H9 (cell line): ENCODE measurements around the gene NAA35. TPM values are rescaled to one million over a fixed set of nuclear protein-coding genes. Genes with fewer than 3 reads are reported as not detected.

Experiments used
- DNase-seq: peaks from one replicate; pipeline ENCODE4 v3.0.0-alpha.2; 2017
- H2AFZ ChIP-seq: one replicate; pipeline ENCODE4 v1.6.1; 2013; ENCODE audit warnings: mild to moderate bottlenecking, low read length, control low read depth, moderate library complexity
- H2AK5ac ChIP-seq: 2 replicates; pipeline ENCODE4 v1.6.1; 2013; ENCODE audit warnings: low read length, control low read depth, mixed read lengths; ENCODE audit not compliant: insufficient read length
- H2BK120ac ChIP-seq: one replicate; pipeline ENCODE4 v1.6.1; 2013; ENCODE audit warnings: low read depth, mild to moderate bottlenecking, low read length, control low read depth, inconsistent platforms; ENCODE audit not compliant: poor library complexity, severe bottlenecking
- H2BK12ac ChIP-seq: 2 replicates; pipeline ENCODE4 v1.6.1; 2013; ENCODE audit warnings: low read length, control low read depth, mixed read lengths, low read depth; ENCODE audit not compliant: insufficient read length
- H2BK15ac ChIP-seq: 2 replicates; pipeline ENCODE4 v1.6.1; 2013; ENCODE audit warnings: low read depth, low read length, control low read depth
- H2BK20ac ChIP-seq: one replicate; pipeline ENCODE4 v1.6.1; 2013; ENCODE audit warnings: low read depth, mild to moderate bottlenecking, low read length, control low read depth, inconsistent platforms; ENCODE audit not compliant: poor library complexity, severe bottlenecking
- H2BK5ac ChIP-seq: 2 replicates; pipeline ENCODE4 v1.6.1; 2013; ENCODE audit warnings: low read length, control low read depth, mixed read lengths; ENCODE audit not compliant: insufficient read length
- H3K14ac ChIP-seq: 2 replicates; pipeline ENCODE4 v1.6.1; 2013; ENCODE audit warnings: low read length, control low read depth; ENCODE audit not compliant: insufficient read depth
- H3K18ac ChIP-seq: 2 replicates; pipeline ENCODE4 v1.6.1; 2013; ENCODE audit warnings: low read depth, mild to moderate bottlenecking, mixed read lengths, low read length, control low read depth; ENCODE audit not compliant: insufficient read length
- H3K23ac ChIP-seq: 2 replicates; pipeline ENCODE4 v1.6.1; 2013; ENCODE audit warnings: low read length, control low read depth, mixed read lengths, low read depth; ENCODE audit not compliant: insufficient read length
- H3K23me2 ChIP-seq: 2 replicates; pipeline ENCODE4 v1.6.1; 2013; ENCODE audit warnings: low read depth, mild to moderate bottlenecking, mixed read lengths, low read length, control low read depth; ENCODE audit not compliant: insufficient read length, poor library complexity, severe bottlenecking
- H3K27ac ChIP-seq: 2 replicates; pipeline ENCODE4 v1.5.1; 2013; ENCODE audit warnings: low read length, control low read depth, mixed read lengths, low read depth; ENCODE audit not compliant: insufficient read length
- H3K27me3 ChIP-seq: 2 replicates; pipeline ENCODE4 v1.6.1; 2013; ENCODE audit warnings: low read length, control low read depth, inconsistent platforms; ENCODE audit not compliant: insufficient read depth
- H3K4ac ChIP-seq: 2 replicates; pipeline ENCODE4 v1.6.1; 2013; ENCODE audit warnings: low read depth, mild to moderate bottlenecking, control low read depth, inconsistent platforms, low read length, moderate library complexity
- H3K4me1 ChIP-seq: 2 replicates; pipeline ENCODE4 v1.6.1; 2013; ENCODE audit warnings: low read length, control low read depth, inconsistent platforms; ENCODE audit not compliant: insufficient read depth
- H3K4me2 ChIP-seq: 2 replicates; pipeline ENCODE4 v1.6.1; 2013; ENCODE audit warnings: low read length, control low read depth, mixed read lengths; ENCODE audit not compliant: insufficient read length, insufficient read depth
- H3K56ac ChIP-seq: 2 replicates; pipeline ENCODE4 v1.6.1; 2013; ENCODE audit warnings: low read depth, mild to moderate bottlenecking, mixed read lengths, low read length, control low read depth; ENCODE audit not compliant: insufficient read length
- H3K79me1 ChIP-seq: 2 replicates; pipeline ENCODE4 v1.6.1; 2013; ENCODE audit warnings: low read depth, mild to moderate bottlenecking, moderate library complexity, low read length, control low read depth, inconsistent platforms; ENCODE audit not compliant: insufficient read depth, poor library complexity, severe bottlenecking
- H3K79me2 ChIP-seq: 2 replicates; pipeline ENCODE4 v1.6.1; 2013; ENCODE audit warnings: low read length, control low read depth, inconsistent platforms; ENCODE audit not compliant: insufficient read depth
- H3K9ac ChIP-seq: 2 replicates; pipeline ENCODE4 v1.6.1; 2013; ENCODE audit warnings: low read length, control low read depth, mixed read lengths; ENCODE audit not compliant: insufficient read length; ENCODE audit errors: extremely low read depth
- H3K9me3 ChIP-seq: one replicate; pipeline ENCODE4 v1.6.1; 2013; ENCODE audit warnings: low read depth, low read length, inconsistent platforms; ENCODE audit not compliant: control insufficient read depth
- H3T11ph ChIP-seq: one replicate; pipeline ENCODE4 v1.6.1; 2013; ENCODE audit warnings: mild to moderate bottlenecking, low read length, control low read depth, inconsistent platforms
- H4K20me1 ChIP-seq: one replicate; pipeline ENCODE4 v1.6.1; 2013; ENCODE audit not compliant: control insufficient read depth, insufficient read length, insufficient read depth
- H4K5ac ChIP-seq: 2 replicates; pipeline ENCODE4 v1.6.1; 2013; ENCODE audit warnings: low read depth, mild to moderate bottlenecking, mixed read lengths, low read length, control low read depth; ENCODE audit not compliant: insufficient read length
- H4K8ac ChIP-seq: replicated peaks from 2 replicates; pipeline ENCODE4 v1.6.1; 2013; ENCODE audit warnings: low read length, control low read depth, mixed read lengths, low read depth; ENCODE audit not compliant: insufficient read length
- H4K91ac ChIP-seq: 2 replicates; pipeline ENCODE4 v1.6.1; 2013; ENCODE audit warnings: low read depth, mild to moderate bottlenecking, moderate library complexity, mixed read lengths, low read length, control low read depth; ENCODE audit not compliant: insufficient read length
- H3K27ac Mint-ChIP-seq, 3 experiments: 2 replicates in 2 of 3; 3 replicates in 1 of 3; pipeline ENCODE4 v1.8.0; 2020 to 2021; ENCODE audit warnings: mixed read lengths in 3 of 3, mild to moderate bottlenecking in 1 of 3, moderate library complexity in 1 of 3
- H3K27me3 Mint-ChIP-seq: 2 replicates; pipeline ENCODE4 v1.8.0; 2021; ENCODE audit warnings: low read depth, mild to moderate bottlenecking, moderate library complexity, mixed read lengths
- H3K36me3 Mint-ChIP-seq, 3 experiments: 2 replicates in 2 of 3; 3 replicates in 1 of 3; pipeline ENCODE4 v1.8.0; 2020 to 2021; ENCODE audit warnings: low read depth in 3 of 3, mixed read lengths in 3 of 3; ENCODE audit not compliant: insufficient read depth in 1 of 3
- H3K4me1 Mint-ChIP-seq, 2 experiments: 2 replicates each; pipeline ENCODE4 v1.8.0; 2020; ENCODE audit warnings: mixed read lengths in 2 of 2
- H3K4me3 Mint-ChIP-seq, 2 experiments: 2 replicates in 1 of 2; 3 replicates in 1 of 2; pipeline ENCODE4 v1.8.0; 2020 to 2021; ENCODE audit warnings: mild to moderate bottlenecking in 2 of 2, mixed read lengths in 2 of 2, moderate library complexity in 1 of 2
- H3K9me3 Mint-ChIP-seq, 2 experiments: 2 replicates in 1 of 2; 3 replicates in 1 of 2; pipeline ENCODE4 v1.8.0; 2020; ENCODE audit warnings: mild to moderate bottlenecking in 2 of 2, mixed read lengths in 2 of 2, moderate library complexity in 1 of 2
- WGBS: extraction: QIAGEN DNeasy Blood & Tissue Kit; methylation state at CpG from one replicate; pipeline ENCODE4 v1.1.7; 2013; ENCODE audit warnings: missing lambda C conversion rate, low lambda C conversion rate, mixed read lengths; ENCODE audit not compliant: insufficient read length; ENCODE audit errors: extremely low coverage; 5-methylcytosine and 5-hydroxymethylcytosine counted together
- total RNA-seq: library from RNA; stranded (reverse); gene quantifications from 2 replicates; pipeline ENCODE4 v1.2.1, GENCODE V29; 2021
- TF ChIP-seq, protein P1 (sequence below): fragments of 200-600 bp; sonication (generic); conservative IDR thresholded peaks from 3 replicates; pipeline ENCODE4 v1.8.0; 2021; ENCODE audit warnings: antibody characterized with exemption, mild to moderate bottlenecking

The NAA35 gene
- total RNA-seq, 1 experiment from 2014 or later = 38.6 TPM

- Histone ChIP-seq H2BK5ac (no peak overlapping the region), H2AK5ac (no peak overlapping the region), H3K4ac (no peak overlapping the region), H4K8ac (no peak overlapping the region), H3K27ac (no peak overlapping the region), H2BK12ac (no peak overlapping the region), H3K27me3 (no peaks in the 10 kb centered on the region), H4K20me1 (no peaks in the 10 kb centered on the region), H3K9me3 (no peaks in the 10 kb centered on the region), H3K14ac (no peak overlapping the region), H3K23me2 (no peaks in the 10 kb centered on the region), H3K79me2 (no peaks in the 10 kb centered on the region), H3K23ac (no peak overlapping the region), H2BK15ac (no peak overlapping the region), H3K56ac (no peak overlapping the region), H2BK20ac (no peak overlapping the region), H4K91ac (no peak overlapping the region), H4K5ac (no peak overlapping the region), H3K18ac (no peak overlapping the region), H3K9ac (no peak overlapping the region), H3K4me1 (no peaks in the 10 kb centered on the region), H3K79me1 (peaks cover 2% of the 10 kb centered on the region), H2BK120ac (no peak overlapping the region), H3T11ph (no peak overlapping the region), H2AFZ (no peak overlapping the region), H3K4me2 (no peak overlapping the region)
- no peak overlapping the region for H3K27ac Mint-ChIP-seq
- no peaks in the 10 kb centered on the region for H3K9me3 Mint-ChIP-seq
- no peaks in the 10 kb centered on the region for H3K4me1 Mint-ChIP-seq
- no peak for DNase-seq
- H3K4me3 Mint-ChIP-seq = no peak overlapping the region
- H3K36me3 Mint-ChIP-seq = peaks cover 17 to 73% (median 45%) of the 10 kb centered on the region in 3 experiments; a peak in 6 of 7 replicates
- H3K27me3 Mint-ChIP-seq = no peaks in the 10 kb centered on the region
- TF ChIP-seq, protein P1, sequence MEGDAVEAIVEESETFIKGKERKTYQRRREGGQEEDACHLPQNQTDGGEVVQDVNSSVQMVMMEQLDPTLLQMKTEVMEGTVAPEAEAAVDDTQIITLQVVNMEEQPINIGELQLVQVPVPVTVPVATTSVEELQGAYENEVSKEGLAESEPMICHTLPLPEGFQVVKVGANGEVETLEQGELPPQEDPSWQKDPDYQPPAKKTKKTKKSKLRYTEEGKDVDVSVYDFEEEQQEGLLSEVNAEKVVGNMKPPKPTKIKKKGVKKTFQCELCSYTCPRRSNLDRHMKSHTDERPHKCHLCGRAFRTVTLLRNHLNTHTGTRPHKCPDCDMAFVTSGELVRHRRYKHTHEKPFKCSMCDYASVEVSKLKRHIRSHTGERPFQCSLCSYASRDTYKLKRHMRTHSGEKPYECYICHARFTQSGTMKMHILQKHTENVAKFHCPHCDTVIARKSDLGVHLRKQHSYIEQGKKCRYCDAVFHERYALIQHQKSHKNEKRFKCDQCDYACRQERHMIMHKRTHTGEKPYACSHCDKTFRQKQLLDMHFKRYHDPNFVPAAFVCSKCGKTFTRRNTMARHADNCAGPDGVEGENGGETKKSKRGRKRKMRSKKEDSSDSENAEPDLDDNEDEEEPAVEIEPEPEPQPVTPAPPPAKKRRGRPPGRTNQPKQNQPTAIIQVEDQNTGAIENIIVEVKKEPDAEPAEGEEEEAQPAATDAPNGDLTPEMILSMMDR = no peak
- no CpG with 5 or more reads among the region's 2 CpGs for WGBS
These were observed 43.5 kb downstream of the NAA35 start for GRCh38 chr9:85984457-85984856.
